HT-29 (cell line): ENCODE data around the gene ADGRB3. TPM values are rescaled to one million over a fixed set of nuclear protein-coding genes. Genes with fewer than 3 reads are reported as not detected.
A peak's percentile ranks its signal among the peaks of the same experiment; 100 is the strongest.

Experiments used
- DNase-seq: peaks from one replicate; pipeline ENCODE4 v3.0.0-alpha.2; 2015; ENCODE audit warnings: low spot score
- total RNA-seq: library from RNA; depleted of rRNA; stranded (reverse); fragments of >200 nt; shearing (Covaris generic); gene quantifications from 2 replicates; pipeline ENCODE4 v1.2.3, GENCODE V29; 2014; rRNA removed

ADGRB3 gene
- total RNA-seq: not detected in 2 replicates

- no peak for DNase-seq
Measured at GRCh38 chr6:68634726-68635411, at the start of gene ADGRB3. ADGRB3 (plus strand) TSS chr6:68635282; CDS start chr6:68638676, 3,394 bp downstream.

DNA sequence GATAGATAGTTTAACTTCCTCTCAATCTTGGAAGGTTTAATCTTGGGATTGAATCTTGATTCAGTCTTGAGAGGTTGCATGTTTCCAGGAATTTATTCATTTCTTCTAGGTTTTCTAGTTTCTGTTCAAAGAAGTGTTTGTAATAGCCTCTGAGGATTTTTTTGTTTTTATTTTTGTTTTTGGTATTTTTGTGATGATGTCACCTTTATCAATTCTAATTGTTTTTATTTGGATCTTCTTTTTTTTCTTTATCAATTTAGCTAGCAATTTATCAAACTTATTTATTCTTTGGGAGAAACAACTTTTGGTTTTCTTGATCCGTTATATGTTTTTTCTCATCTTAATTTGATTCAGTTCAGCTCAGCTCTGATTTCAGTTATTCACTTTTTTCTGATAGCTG is 41.5 kb upstream of the ADGRB3 start:
- no peak for DNase-seq

DNA sequence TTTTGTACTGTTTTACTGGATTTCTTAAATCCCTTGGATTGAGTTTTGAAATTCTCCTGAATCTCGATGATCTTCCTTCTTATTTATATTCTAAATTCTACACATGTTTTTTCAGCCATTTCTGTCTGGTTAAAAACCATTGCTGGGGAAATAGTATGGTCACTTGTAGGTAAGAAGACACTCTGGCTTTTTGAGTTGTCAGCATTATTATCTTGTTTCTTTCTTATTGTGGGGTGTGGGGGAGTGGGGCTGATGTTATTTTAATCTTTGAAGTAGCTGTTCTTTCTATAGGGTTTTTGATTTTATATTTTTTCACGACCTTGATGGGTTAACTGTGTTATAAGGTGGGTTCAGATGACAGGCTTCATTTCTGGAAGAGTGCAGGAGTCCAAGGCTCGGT is 37.4 kb upstream of the ADGRB3 start:
- DNase-seq: no peak

DNA sequence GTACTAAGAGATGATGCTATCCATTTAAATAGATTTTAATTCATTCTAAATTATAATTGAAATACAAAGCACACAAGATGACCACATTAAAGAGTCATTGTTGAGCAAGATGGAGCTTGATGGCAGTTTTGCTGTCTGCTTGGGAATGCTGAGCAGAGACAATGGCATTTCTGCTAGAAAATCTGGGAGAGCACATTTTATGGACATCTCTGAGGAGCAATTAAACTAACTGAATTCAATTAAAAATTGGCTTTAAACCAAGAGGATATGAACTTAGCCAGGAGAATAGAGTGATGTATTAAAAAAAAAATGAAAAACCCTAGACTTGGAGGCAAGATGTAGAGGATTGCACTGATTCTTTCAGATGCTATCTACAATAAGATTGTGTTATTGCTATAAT is 19.1 kb upstream of the ADGRB3 start:
- no peak for DNase-seq

- DNase-seq: no peak
Measured at GRCh38 chr6:68625998-68626397, 9.1 kb upstream of the ADGRB3 start.

DNA sequence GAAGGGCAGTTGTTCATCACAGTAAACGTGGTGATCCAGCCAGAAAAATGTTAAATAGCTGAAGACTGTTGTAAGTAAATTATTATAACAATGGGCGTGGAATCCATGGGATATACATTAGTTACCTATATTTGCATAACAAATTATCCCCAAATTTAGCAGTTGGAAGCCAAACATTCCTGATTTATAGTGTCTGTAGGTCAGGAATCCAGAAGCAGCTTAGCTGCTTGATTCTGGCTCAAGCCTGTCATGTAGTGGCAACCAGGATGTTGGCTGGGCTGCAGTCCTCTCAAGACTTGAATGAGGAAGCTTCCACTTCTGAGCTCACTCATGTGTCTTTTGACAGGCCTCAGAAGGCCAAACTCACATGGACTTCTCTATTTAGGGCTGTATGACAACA is 6.9 kb upstream of the ADGRB3 start:
- DNase-seq: no peak

GRCh38 chr6:68632734-68633133 is 2.3 kb upstream of the ADGRB3 start:
- no peak for DNase-seq

GRCh38 chr6:68633281-68633971 is 1.7 kb upstream of the ADGRB3 start:
- no peak for DNase-seq

GRCh38 chr6:68633972-68634725 is 933 bp upstream of the ADGRB3 start:
- no peak for DNase-seq

- no peak for DNase-seq
Measured at GRCh38 chr6:68635412-68635705, 277 bp downstream of the ADGRB3 start.

GRCh38 chr6:68635706-68636513 is 828 bp downstream of the ADGRB3 start:
- DNase-seq: no peak

DNA sequence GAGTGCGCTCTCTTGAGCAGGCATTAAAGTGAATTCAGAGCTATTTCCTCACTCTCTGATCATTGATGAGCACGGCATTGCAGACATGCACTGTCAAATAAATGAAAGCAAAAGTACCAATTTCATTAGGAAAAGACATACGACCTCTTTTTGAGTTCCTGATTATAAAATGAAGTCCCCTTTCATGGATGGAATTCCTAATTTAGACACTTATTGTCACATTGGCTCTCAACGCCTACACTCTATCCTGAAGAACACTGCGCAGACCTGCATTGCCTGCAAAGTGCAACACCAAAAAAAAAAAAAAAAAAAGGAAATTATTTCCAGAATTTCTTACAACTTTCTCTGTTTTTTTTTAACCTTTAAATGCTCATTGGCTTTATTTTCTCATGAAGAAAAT is 1.6 kb downstream of the ADGRB3 start:
- DNase-seq: no peak

- DNase-seq: no peak
Measured at GRCh38 chr6:68637071-68637470, 2.0 kb downstream of the ADGRB3 start.

DNA sequence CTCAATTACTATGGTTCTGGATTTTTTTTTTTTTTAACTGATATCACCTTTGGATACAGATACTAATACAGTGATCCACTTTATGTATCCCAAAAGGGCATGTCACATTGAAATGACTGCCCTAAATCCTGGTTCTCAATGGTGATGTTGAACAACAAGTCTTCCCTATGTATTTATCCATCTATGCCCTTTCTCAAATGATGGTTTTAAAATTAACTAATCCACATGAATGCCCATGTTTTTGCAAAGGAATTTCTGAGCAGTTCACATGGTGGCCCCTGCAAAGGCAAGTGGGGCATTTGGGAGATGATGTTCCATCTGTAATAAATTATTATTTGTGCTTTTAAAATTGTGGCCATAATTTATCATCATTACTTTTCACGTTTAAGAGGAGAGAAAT is 2.7 kb downstream of the ADGRB3 start:
- DNase-seq: no peak

DNA sequence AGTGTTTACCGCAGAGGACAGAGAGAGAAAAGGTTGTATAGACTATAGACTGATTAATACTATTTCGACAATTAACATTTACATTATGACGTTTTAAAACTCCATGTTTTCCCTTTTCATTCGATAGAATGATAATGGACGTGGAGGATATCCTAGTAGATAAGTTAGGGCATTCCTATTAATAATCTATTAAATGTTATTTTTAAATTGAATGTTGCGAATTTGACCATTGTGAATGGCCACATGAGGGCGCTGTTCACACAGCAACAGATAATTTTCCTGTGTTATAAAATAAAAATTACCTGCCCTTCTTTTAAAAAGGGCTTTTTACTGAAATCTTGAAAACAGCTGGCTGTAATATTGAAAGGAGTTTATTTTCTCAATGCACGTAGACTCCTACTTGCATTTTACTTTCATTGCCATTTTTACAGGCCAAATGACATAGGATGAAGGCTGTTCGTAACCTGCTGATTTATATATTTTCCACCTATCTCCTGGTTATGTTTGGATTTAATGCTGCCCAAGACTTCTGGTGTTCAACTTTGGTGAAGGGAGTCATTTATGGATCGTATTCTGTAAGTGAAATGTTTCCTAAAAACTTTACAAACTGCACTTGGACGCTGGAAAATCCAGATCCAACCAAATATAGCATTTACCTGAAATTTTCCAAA is 3.3 kb downstream of the ADGRB3 start:
- DNase-seq: peak; percentile 57

GRCh38 chr6:68639211-68639610 is 4.1 kb downstream of the ADGRB3 start:
- no peak for DNase-seq

GRCh38 chr6:68639826-68640490 is 4.9 kb downstream of the ADGRB3 start:
- no peak for DNase-seq

DNA sequence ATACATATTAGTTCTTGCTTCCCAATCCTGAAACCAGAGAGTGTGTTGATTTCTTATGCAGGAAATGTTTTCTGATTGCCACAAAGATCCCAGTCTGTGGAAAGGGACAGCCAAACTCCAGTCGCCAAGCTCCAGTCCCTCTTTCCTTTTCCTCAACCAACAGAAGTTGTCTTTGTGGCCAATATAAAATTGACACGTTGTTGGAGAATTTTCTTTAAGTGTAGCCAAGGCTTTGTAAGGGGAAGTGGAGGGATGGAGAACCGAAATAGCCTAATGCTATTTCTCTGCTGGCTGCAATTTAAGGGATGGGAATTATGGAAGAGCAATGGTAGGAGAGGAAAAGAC is 5.4 kb downstream of the ADGRB3 start:
- no peak for DNase-seq

GRCh38 chr6:68641172-68641571 is 6.1 kb downstream of the ADGRB3 start:
- no peak for DNase-seq

DNA sequence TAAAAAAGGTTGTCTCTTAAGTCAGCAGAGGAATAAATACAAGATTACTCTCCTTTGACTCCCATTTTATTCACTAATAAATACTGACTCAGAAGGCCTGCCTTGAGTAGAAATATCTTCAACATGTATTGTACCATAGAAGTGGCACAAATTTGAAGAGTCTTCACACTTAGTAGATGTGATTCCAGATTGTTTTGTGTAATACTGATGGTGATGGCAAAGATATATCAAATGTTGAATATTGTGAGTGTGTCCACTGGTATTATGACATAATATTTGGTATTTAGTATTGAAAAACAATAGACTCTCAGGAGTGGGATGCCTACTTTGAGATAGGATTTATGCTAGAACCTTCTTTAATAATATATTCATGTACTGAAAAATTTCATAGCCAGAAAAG is 7.0 kb downstream of the ADGRB3 start:
- no peak for DNase-seq

DNA sequence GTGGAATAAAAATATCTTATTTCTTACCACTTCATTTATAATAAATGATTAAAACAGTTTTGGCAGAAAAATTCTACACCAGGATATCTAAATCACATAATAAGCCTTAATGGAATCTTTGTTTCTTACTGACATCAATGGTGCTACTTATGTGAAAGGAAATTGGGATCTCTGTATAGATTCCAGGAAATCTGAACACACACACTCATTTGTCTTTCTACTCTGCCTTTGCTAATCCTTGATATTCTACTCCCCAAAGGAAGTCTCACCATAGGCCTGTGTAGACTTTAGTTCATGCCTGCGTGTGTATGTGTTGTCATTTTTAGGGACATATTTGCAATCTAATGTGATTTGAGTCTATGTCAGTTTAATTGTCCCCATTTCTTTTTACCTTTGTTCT is 7.9 kb downstream of the ADGRB3 start:
- no peak for DNase-seq
